H1 (cell line): Measurements from ENCODE around the gene SHISA6. TPM values are rescaled to one million over a fixed set of nuclear protein-coding genes. Genes with fewer than 3 reads are reported as not detected.

ENCODE experiments used
- CTCF ChIA-PET: fragments of 300-600 bp; sonication (Branson Sonifier 250); formaldehyde crosslinking; loops from one replicate; lab custom pipeline; 2021; ENCODE audit not compliant: partially characterized antibody; lab: Charles Lee
- POLR2A ChIA-PET: fragments of 300-600 bp; sonication (Branson Sonifier 250); formaldehyde crosslinking; loops from one replicate; lab custom pipeline; 2021; ENCODE audit warnings: inconsistent platforms; ENCODE audit not compliant: partially characterized antibody; lab: Charles Lee
- DNase-seq, 2 experiments: peaks; one replicate each; pipeline versions ENCODE4 v3.0.0 to v3.0.0-alpha.2; 2010 to 2022; ENCODE audit warnings: low spot score in 2 of 2, low read depth in 1 of 2, mixed read lengths in 1 of 2
- FAIRE-seq: peaks from 2 replicates; lab custom pipeline; 2011; peaks lifted over from hg19 to GRCh38; lab: Jason Lieb, UNC
- H2AFZ ChIP-seq: 2 replicates; pipeline ENCODE4 v1.8.1; 2012; ENCODE audit warnings: low read length, inconsistent platforms
- H2AK5ac ChIP-seq: 2 replicates; pipeline ENCODE4 v1.6.1; 2013; ENCODE audit warnings: low read depth, low read length
- H2BK120ac ChIP-seq: replicated peaks from 2 replicates; pipeline ENCODE3; 2013; ENCODE audit warnings: low read depth, low read length, inconsistent platforms
- H2BK12ac ChIP-seq: 2 replicates; pipeline ENCODE4 v1.6.1; 2013; ENCODE audit warnings: low read depth, low read length
- H2BK15ac ChIP-seq: 2 replicates; pipeline ENCODE4 v1.6.1; 2013; ENCODE audit warnings: low read length
- H2BK20ac ChIP-seq: 2 replicates; pipeline ENCODE4 v1.6.1; 2013; ENCODE audit warnings: low read length
- H2BK5ac ChIP-seq: 2 replicates; pipeline ENCODE4 v1.6.1; 2013; ENCODE audit warnings: low read depth, low read length
- H3K14ac ChIP-seq: 2 replicates; pipeline ENCODE4 v1.6.1; 2013; ENCODE audit warnings: inconsistent platforms; ENCODE audit not compliant: insufficient read length
- H3K18ac ChIP-seq: 2 replicates; pipeline ENCODE4 v1.6.1; 2013; ENCODE audit warnings: low read length; ENCODE audit errors: extremely low read depth
- H3K23ac ChIP-seq: 2 replicates; pipeline ENCODE4 v1.6.1; 2013; ENCODE audit warnings: inconsistent platforms; ENCODE audit not compliant: insufficient read length
- H3K23me2 ChIP-seq: 2 replicates; pipeline ENCODE4 v1.6.1; 2013; ENCODE audit warnings: low read depth, low read length
- H3K27ac ChIP-seq: 2 replicates; pipeline ENCODE4 v1.6.1; 2011; ENCODE audit warnings: low read depth, low read length, inconsistent platforms
- H3K27me3 ChIP-seq, 4 experiments: replicated peaks in 1 of 4; 1 replicate in 1 of 4; 2 replicates in 3 of 4; pipeline versions ENCODE4 v1.6.1 to v1.8.1; 2011 to 2013; ENCODE audit warnings: low read length in 3 of 4, mild to moderate bottlenecking in 3 of 4, inconsistent platforms in 2 of 4, mixed read lengths in 2 of 4, moderate library complexity in 1 of 4; ENCODE audit not compliant: control insufficient read depth in 3 of 4, insufficient read depth in 3 of 4; ENCODE audit errors: extremely low read depth in 1 of 4
- H3K36me3 ChIP-seq, 4 experiments: 2 replicates each; pipeline versions ENCODE4 v1.6.1 to v1.8.1; 2011 to 2013; ENCODE audit warnings: mild to moderate bottlenecking in 4 of 4, low read length in 3 of 4, moderate library complexity in 2 of 4, control low read depth in 1 of 4, inconsistent platforms in 1 of 4; ENCODE audit not compliant: insufficient read depth in 4 of 4, control insufficient read depth in 2 of 4
- H3K4ac ChIP-seq: replicated peaks from 2 replicates; pipeline ENCODE3; 2013; ENCODE audit warnings: low read length, low read depth, mixed read lengths, inconsistent platforms; ENCODE audit not compliant: insufficient read length
- H3K4me1 ChIP-seq, 4 experiments: replicated peaks in 1 of 4; 1 replicate in 1 of 4; 2 replicates in 3 of 4; pipeline versions ENCODE4 v1.6.1 to v1.8.1; 2011 to 2013; ENCODE audit warnings: low read length in 3 of 4, inconsistent platforms in 2 of 4, mixed read lengths in 1 of 4; ENCODE audit not compliant: insufficient read depth in 4 of 4, control insufficient read depth in 3 of 4
- H3K4me2 ChIP-seq, 2 experiments: 2 replicates each; pipeline versions ENCODE4 v1.6.1 to v1.8.1; 2011 to 2013; ENCODE audit warnings: low read depth in 2 of 2, low read length in 2 of 2, control low read depth in 1 of 2, inconsistent platforms in 1 of 2, mild to moderate bottlenecking in 1 of 2; ENCODE audit not compliant: insufficient read depth in 1 of 2
- H3K4me3 ChIP-seq, 4 experiments: fragments of 200-600, 300-600 bp in 1 of 4; sonication (generic), shearing (Covaris generic), sonication (Bioruptor Twin) in 1 of 4; 2 replicates each; pipeline versions ENCODE4 v1.5.1 to v1.8.1; 2011 to 2016; ENCODE audit warnings: low read length in 4 of 4, low read depth in 3 of 4, control low read depth in 2 of 4, inconsistent platforms in 2 of 4, mild to moderate bottlenecking in 2 of 4, mixed read lengths in 1 of 4, moderate library complexity in 1 of 4; ENCODE audit not compliant: insufficient read depth in 2 of 4; ENCODE audit errors: extremely low read depth in 1 of 4
- H3K56ac ChIP-seq: replicated peaks from 2 replicates; pipeline ENCODE3; 2013; ENCODE audit warnings: low read depth, mild to moderate bottlenecking, mixed read lengths, low read length, inconsistent platforms; ENCODE audit not compliant: insufficient read length
- H3K79me1 ChIP-seq: 2 replicates; pipeline ENCODE4 v1.6.1; 2013; ENCODE audit warnings: low read depth, low read length, control low read depth
- H3K79me2 ChIP-seq, 2 experiments: 2 replicates each; pipeline versions ENCODE4 v1.6.1 to v1.8.1; 2012 to 2013; ENCODE audit warnings: low read length in 2 of 2, mild to moderate bottlenecking in 2 of 2, inconsistent platforms in 1 of 2; ENCODE audit not compliant: insufficient read depth in 2 of 2, control insufficient read depth in 1 of 2
- H3K9ac ChIP-seq, 4 experiments: replicated peaks in 1 of 4; 1 replicate in 1 of 4; 2 replicates in 3 of 4; pipeline versions ENCODE4 v1.6.1 to v1.8.1; 2011 to 2013; ENCODE audit warnings: low read depth in 3 of 4, low read length in 3 of 4, control low read depth in 2 of 4, mild to moderate bottlenecking in 2 of 4, moderate library complexity in 2 of 4, inconsistent platforms in 1 of 4; ENCODE audit errors: extremely low read depth in 1 of 4
- H3K9me3 ChIP-seq, 2 experiments: 2 replicates each; pipeline versions ENCODE4 v1.6.1 to v1.8.1; 2012 to 2013; ENCODE audit warnings: mild to moderate bottlenecking in 2 of 2, moderate library complexity in 2 of 2, control low read depth in 1 of 2, inconsistent platforms in 1 of 2, low read depth in 1 of 2, low read length in 1 of 2, mixed read lengths in 1 of 2; ENCODE audit not compliant: insufficient read depth in 2 of 2
- H4K20me1 ChIP-seq, 2 experiments: replicated peaks in 1 of 2; 2 replicates each; pipeline versions ENCODE3 to v1.8.1; 2011 to 2013; ENCODE audit warnings: inconsistent platforms in 2 of 2, low read length in 2 of 2, mild to moderate bottlenecking in 1 of 2; ENCODE audit not compliant: insufficient read depth in 2 of 2, control insufficient read depth in 1 of 2
- H4K5ac ChIP-seq: 2 replicates; pipeline ENCODE4 v1.6.1; 2013; ENCODE audit warnings: low read length, low read depth, mixed read lengths, inconsistent platforms; ENCODE audit not compliant: insufficient read length
- H4K8ac ChIP-seq: 2 replicates; pipeline ENCODE4 v1.8.0; 2013; ENCODE audit warnings: mild to moderate bottlenecking, moderate library complexity, low read length, inconsistent platforms; ENCODE audit not compliant: insufficient read depth; ENCODE audit errors: extremely low read depth
- H4K91ac ChIP-seq: replicated peaks from 2 replicates; pipeline ENCODE3; 2013; ENCODE audit warnings: low read length, mixed read lengths, inconsistent platforms; ENCODE audit not compliant: insufficient read length
- CTBP2 ChIP-seq: IDR thresholded peaks from 2 replicates; pipeline ENCODE4 v1.7.0; 2011; ENCODE audit warnings: borderline replicate concordance, mild to moderate bottlenecking, moderate library complexity, mixed read lengths, low read length; ENCODE audit not compliant: insufficient read depth, insufficient read length
- KDM1A ChIP-seq: fragments of 200-600, 300-600 bp; sonication (generic); IDR thresholded peaks from 2 replicates; pipeline ENCODE4 v1.7.1; 2016; ENCODE audit warnings: mild to moderate bottlenecking, low read length, borderline replicate concordance
- NANOG ChIP-seq: IDR thresholded peaks from 2 replicates; pipeline ENCODE4 v1.6.1; 2011; ENCODE audit warnings: low read length, low read depth, mild to moderate bottlenecking, inconsistent platforms; ENCODE audit not compliant: insufficient read depth, poor library complexity, severe bottlenecking
- RNF2 ChIP-seq: fragments of 200-900, 300-1000 bp; sonication (generic); IDR thresholded peaks from 2 replicates; pipeline ENCODE4 v1.7.1; 2016; ENCODE audit warnings: borderline replicate concordance, low read depth, mild to moderate bottlenecking, antibody characterized with exemption, low read length; ENCODE audit not compliant: poor library complexity, severe bottlenecking; ENCODE audit errors: missing control alignments
- SRF ChIP-seq: IDR thresholded peaks from 2 replicates; pipeline ENCODE4 v1.6.1; 2011; ENCODE audit warnings: mild to moderate bottlenecking, low read depth, low read length, moderate library complexity
- YY1 ChIP-seq: IDR thresholded peaks from 2 replicates; pipeline ENCODE4 v1.6.1; 2011; ENCODE audit warnings: low read depth, mild to moderate bottlenecking, low read length
- WGBS, 2 experiments: shearing (Covaris generic) in 1 of 2; methylation state at CpG; one replicate each; pipeline versions ENCODE4 v1.1.6 to v1.1.7; 2013 to 2015; ENCODE audit warnings: low lambda C conversion rate in 2 of 2, mixed read lengths in 2 of 2, inconsistent platforms in 1 of 2, low coverage in 1 of 2, missing lambda C conversion rate in 1 of 2; ENCODE audit not compliant: insufficient replicate concordance in 2 of 2, insufficient coverage in 1 of 2, insufficient read length in 1 of 2; ENCODE audit errors: extremely low coverage in 1 of 2, missing lambda C conversion rate in 1 of 2; 5-methylcytosine and 5-hydroxymethylcytosine counted together
- polyA plus RNA-seq, 7 experiments: library from polyadenylated mRNA; depleted of rRNA in 3 of 7; stranded (reverse) in 5 of 7; unstranded in 2 of 7; fragments of >200 nt in 5 of 7; fragments of 200-250 nt in 2 of 7; gene quantifications; 1 replicate in 5 of 7; 2 replicates in 1 of 7; 4 replicates in 1 of 7; pipeline versions ENCODE4 v1.2.1 to v1.2.3, GENCODE V29; 2011 to 2013; ENCODE audit warnings: missing spikeins in 2 of 7, mixed read lengths in 2 of 7
- total RNA-seq: library from RNA; stranded (reverse); fragmentation: NEBNext Ultra II Directional; extraction: Animal tissue kit (Norgen Biotek cat#: 25700); gene quantifications from 2 replicates; pipeline ENCODE4 v1.2.1, GENCODE V29; 2021

SHISA6 gene
- total and polyA plus RNA-seq, 2 of the 8 experiments (the other 6 are each of a cell fraction or from before 2014, with no cell fraction given), result 2.9 to 4.8 TPM

GRCh38 chr17:11303773-11304394 is 62.9 kb downstream of the SHISA6 start:
- no peaks in the 10 kb centered on the region for H3K79me2 ChIP-seq
- no peak overlapping the region for H4K8ac ChIP-seq
- no peak overlapping the region for H3K23ac ChIP-seq
- ChIA-PET CTCF (interaction anchor here (0.8 to 1.7 kb wide), 3 partner anchors 8 to 428 kb away, joined by 3 read pairs; no protein-coding TSS in a partner anchor), POLR2A (interaction anchor here (1.2 kb wide), 1 partner anchor 28 kb away, joined by 4 read pairs; no protein-coding TSS in a partner anchor)
- H4K20me1 ChIP-seq, result peaks cover 0 to 2% of the 10 kb centered on the region in 2 experiments
- H3K4ac ChIP-seq, result no peak overlapping the region
- peaks cover 2 to 8% (median 4%) of the 10 kb centered on the region in 4 experiments; a peak in 4 of 7 replicates for H3K4me1 ChIP-seq
- no peak overlapping the region for H3K18ac ChIP-seq
- H3K27ac ChIP-seq, result no peak overlapping the region
- no peaks in the 10 kb centered on the region for H3K79me1 ChIP-seq
- H4K91ac ChIP-seq, result no peak overlapping the region
- no peak overlapping the region for H2BK15ac ChIP-seq
- no peak overlapping the region for H3K4me3 ChIP-seq
- no peaks in the 10 kb centered on the region for H3K27me3 ChIP-seq
- FAIRE-seq (no peak), DNase-seq (no peak)
- 94% methylated on average over 12 of the region's 12 CpGs; no CpG with 5 or more reads in 1 of the 2 experiments for WGBS, 2 experiments
- H2BK12ac ChIP-seq, result no peak overlapping the region
- H3K56ac ChIP-seq, result no peak overlapping the region
- no peak overlapping the region for H3K4me2 ChIP-seq
- H3K36me3 ChIP-seq, result peaks cover 0 to 2% (median 0%) of the 10 kb centered on the region in 4 experiments; a peak in 1 of 8 replicates
- H3K9ac ChIP-seq, result no peak overlapping the region
- no peak overlapping the region for H4K5ac ChIP-seq
- H2AK5ac ChIP-seq, result no peak overlapping the region
- no peak overlapping the region for H2AFZ ChIP-seq
- no peak overlapping the region for H2BK5ac ChIP-seq
- no peak overlapping the region for H3K14ac ChIP-seq
- H2BK20ac ChIP-seq, result no peak overlapping the region
- H3K9me3 ChIP-seq, result 0 out of 4 replicates have a peak, but pooled peaks cover 0 to 4% of the 10 kb centered on the region in 2 experiments
- no peak overlapping the region for H2BK120ac ChIP-seq
- TF ChIP-seq RNF2 (no peak), KDM1A (no peak), CTBP2 (no peak), YY1 (no peak), NANOG (no peak), SRF (no peak)
- peaks cover 4% of the 10 kb centered on the region; the same call in 1 of the 2 replicates for H3K23me2 ChIP-seq
